Kidney epithelial cell (primary cell): ENCODE data around the gene VPS13A. TPM values are rescaled to one million over a fixed set of nuclear protein-coding genes. Genes with fewer than 3 reads are reported as not detected.

Experiments
- DNase-seq: peaks from one replicate; pipeline ENCODE4 v3.0.0-alpha.2; 2010; ENCODE audit warnings: low read depth
- H3K27me3 ChIP-seq: 2 replicates; pipeline ENCODE4 v1.6.0; 2011; ENCODE audit warnings: low read length; ENCODE audit not compliant: control insufficient read depth, insufficient read depth
- H3K36me3 ChIP-seq: 2 replicates; pipeline ENCODE4 v1.5.1; 2011; ENCODE audit warnings: low read length; ENCODE audit not compliant: control insufficient read depth, insufficient read depth
- H3K4me3 ChIP-seq: 2 replicates; pipeline ENCODE4 v1.5.1; 2011; ENCODE audit warnings: low read depth, mild to moderate bottlenecking, control low read depth, low read length
- CTCF ChIP-seq: IDR thresholded peaks from 2 replicates; pipeline ENCODE4 v1.5.1; 2011; ENCODE audit warnings: mild to moderate bottlenecking, moderate library complexity, low read length, control low read depth, inconsistent platforms; ENCODE audit not compliant: insufficient read depth, poor library complexity, severe bottlenecking
- total RNA-seq: library from RNA; depleted of rRNA; stranded (reverse); fragments of >200 nt; gene quantifications from 2 replicates; pipeline ENCODE4 v1.2.3, GENCODE V29; 2015

VPS13A gene
- total RNA-seq, 1 donor from 2014 or later = 16.3 TPM

GRCh38 chr9:77161966-77162365, 15.4 kb upstream of the VPS13A start:
- no peak for DNase-seq
- TF ChIP-seq CTCF = no peak
- H3K36me3 ChIP-seq = no peaks in the 10 kb centered on the region
- no peak overlapping the region for H3K4me3 ChIP-seq
- no peaks in the 10 kb centered on the region for H3K27me3 ChIP-seq

GRCh38 chr9:77162366-77162765, 15.0 kb upstream of the VPS13A start:
- TF ChIP-seq CTCF = no peak
- H3K27me3 ChIP-seq = no peaks in the 10 kb centered on the region
- no peak overlapping the region for H3K4me3 ChIP-seq
- DNase-seq = no peak
- no peaks in the 10 kb centered on the region for H3K36me3 ChIP-seq

GRCh38 chr9:77163884-77164283, 13.4 kb upstream of the VPS13A start:
- H3K36me3 ChIP-seq = no peaks in the 10 kb centered on the region
- no peak overlapping the region for H3K4me3 ChIP-seq
- no peaks in the 10 kb centered on the region for H3K27me3 ChIP-seq
- DNase-seq = no peak
- TF ChIP-seq CTCF = no peak

GRCh38 chr9:77166193-77166592, 11.1 kb upstream of the VPS13A start:
- no peak for DNase-seq
- no peaks in the 10 kb centered on the region for H3K27me3 ChIP-seq
- no peak for TF ChIP-seq CTCF
- no peaks in the 10 kb centered on the region for H3K36me3 ChIP-seq
- H3K4me3 ChIP-seq = no peak overlapping the region

- Histone ChIP-seq H3K4me3 (no peak overlapping the region), H3K36me3 (no peaks in the 10 kb centered on the region), H3K27me3 (no peaks in the 10 kb centered on the region)
- TF ChIP-seq CTCF = no peak
- DNase-seq = no peak
Observed at GRCh38 chr9:77170991-77171699, 6.2 kb upstream of the VPS13A start.

GRCh38 chr9:77175151-77175550, 2.2 kb upstream of the VPS13A start:
- TF ChIP-seq CTCF = no peak
- DNase-seq = no peak
- Histone ChIP-seq H3K27me3 (no peaks in the 10 kb centered on the region), H3K36me3 (no peaks in the 10 kb centered on the region), H3K4me3 (no peak overlapping the region)
